WERI-Rb-1 (cell line): ENCODE data around the gene BBX.

Source experiments
- DNase-seq: peaks from one replicate; pipeline ENCODE4 v3.0.0-alpha.2; 2020
- H3K27ac ChIP-seq: fragments of 250-450 bp; sonication (Bioruptor Pico); 2 replicates; pipeline ENCODE4 v1.5.1; 2020; ENCODE audit warnings: mild to moderate bottlenecking, moderate library complexity
- H3K27me3 ChIP-seq: fragments of 250-450 bp; sonication (Bioruptor Pico); 2 replicates; pipeline ENCODE4 v1.5.1; 2021; ENCODE audit warnings: mild to moderate bottlenecking, low read depth, moderate library complexity; ENCODE audit not compliant: insufficient read depth, severe bottlenecking
- H3K36me3 ChIP-seq: fragments of 250-450 bp; sonication (Bioruptor Pico); 2 replicates; pipeline ENCODE4 v1.5.1; 2020; ENCODE audit warnings: mild to moderate bottlenecking, moderate library complexity
- H3K4me3 ChIP-seq: 2 replicates; pipeline ENCODE4 v1.5.1; 2011; ENCODE audit warnings: low read depth, mild to moderate bottlenecking, control low read depth, low read length
- H3K9me3 ChIP-seq: fragments of 250-450 bp; sonication (Bioruptor Pico); 2 replicates; pipeline ENCODE4 v1.5.1; 2021; ENCODE audit warnings: mild to moderate bottlenecking, moderate library complexity; ENCODE audit not compliant: severe bottlenecking
- CTCF ChIP-seq: IDR thresholded peaks from 2 replicates; pipeline ENCODE4 v1.5.1; 2011; ENCODE audit warnings: low read depth, mild to moderate bottlenecking, control low read depth, inconsistent platforms, low read length

The BBX gene

GRCh38 chr3:107760144-107760543, 237.4 kb downstream of the BBX start:
- Histone ChIP-seq H3K9me3 (peaks cover 3% of the 10 kb centered on the region), H3K4me3 (no peak overlapping the region), H3K36me3 (no peaks in the 10 kb centered on the region), H3K27ac (no peak overlapping the region; the same call in 1 of the 2 replicates), H3K27me3 (no peaks in the 10 kb centered on the region)
- no peak for DNase-seq
- TF ChIP-seq CTCF = no peak

DNA sequence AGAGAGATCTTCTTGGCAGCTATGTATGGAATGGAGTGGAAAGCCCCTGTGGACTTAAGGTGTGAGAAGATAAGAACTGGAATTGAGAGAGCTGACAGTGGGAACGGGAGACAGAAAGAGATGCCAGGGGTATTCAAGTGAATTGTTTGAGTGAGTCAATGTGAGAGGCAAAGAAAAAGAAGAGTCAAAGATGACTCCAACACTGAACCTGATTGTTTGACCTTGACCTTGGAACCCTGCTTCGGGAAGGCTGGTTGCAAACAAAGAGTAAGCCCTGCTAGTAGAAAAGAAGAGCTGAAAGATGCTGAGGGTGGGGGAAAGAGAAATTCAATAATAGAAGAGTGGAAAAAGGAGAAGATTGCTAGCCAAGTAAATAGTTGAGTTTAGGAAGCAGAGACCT, 238.6 kb downstream of the BBX start:
- TF ChIP-seq CTCF = no peak
- peak overlapping the region; percentile 43 for H3K27ac ChIP-seq
- DNase-seq = no peak
- H3K36me3 ChIP-seq = no peaks in the 10 kb centered on the region
- no peak overlapping the region for H3K4me3 ChIP-seq
- H3K27me3 ChIP-seq = no peaks in the 10 kb centered on the region
- H3K9me3 ChIP-seq = peaks cover 3% of the 10 kb centered on the region

DNA sequence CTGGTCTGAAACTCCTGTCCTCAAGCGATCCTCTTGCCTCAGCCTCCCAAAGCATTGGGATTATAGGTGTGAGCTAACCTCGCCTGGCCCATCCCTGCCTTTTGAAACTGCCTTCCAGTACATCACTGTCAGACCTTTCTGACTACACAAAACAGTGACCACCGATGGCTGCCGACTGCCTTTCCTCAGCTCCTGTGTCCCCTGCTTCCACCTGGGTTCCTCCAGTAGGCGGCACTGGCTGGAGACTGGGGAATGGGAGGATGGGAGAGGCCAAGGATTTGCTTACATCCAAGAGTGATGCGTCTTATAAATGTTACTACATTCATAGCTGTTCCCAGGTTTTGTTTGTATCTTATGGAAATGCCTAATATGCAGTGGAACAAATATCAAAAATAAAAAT, 242.8 kb downstream of the BBX start:
- no peak overlapping the region for H3K4me3 ChIP-seq
- no peaks in the 10 kb centered on the region for H3K36me3 ChIP-seq
- no peak for TF ChIP-seq CTCF
- no peak for DNase-seq
- no peak overlapping the region for H3K27ac ChIP-seq
- no peaks in the 10 kb centered on the region for H3K27me3 ChIP-seq
- no peaks in the 10 kb centered on the region for H3K9me3 ChIP-seq

DNA sequence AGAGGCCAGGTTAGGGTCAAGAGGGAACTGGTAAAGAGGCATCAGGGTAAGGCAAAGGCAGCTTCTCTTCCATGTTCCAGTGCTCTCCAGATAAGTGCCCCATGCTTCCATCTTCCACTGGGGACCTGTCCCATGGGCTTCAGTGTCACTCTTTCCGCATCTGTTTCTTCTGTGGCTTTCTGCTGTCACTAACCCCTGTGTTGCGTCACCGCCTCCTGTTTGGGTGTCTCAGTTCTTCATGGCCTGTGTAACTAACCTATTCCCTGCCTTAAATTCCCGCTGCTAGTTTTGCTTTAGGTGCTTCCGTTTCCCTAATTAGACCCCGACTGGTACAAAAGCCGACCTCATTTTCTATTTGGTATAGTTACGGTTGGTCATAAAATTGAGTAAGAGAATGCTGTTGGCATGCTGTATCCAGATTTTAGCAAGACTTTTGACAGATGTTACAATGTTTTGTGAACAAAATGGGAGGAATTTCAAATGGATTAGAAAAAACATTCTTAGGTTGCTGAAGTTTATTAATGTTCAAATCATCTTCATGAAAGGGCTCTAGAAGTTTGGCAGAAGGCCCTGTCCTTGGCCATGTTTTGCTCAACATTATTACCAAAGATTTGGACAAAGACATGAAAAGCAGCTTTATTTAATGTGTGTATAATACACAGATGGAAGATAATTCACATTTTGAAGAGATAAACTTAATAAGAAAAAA, 245.3 kb downstream of the BBX start:
- no peaks in the 10 kb centered on the region for H3K9me3 ChIP-seq
- no peak for DNase-seq
- TF ChIP-seq CTCF = no peak
- H3K36me3 ChIP-seq = no peaks in the 10 kb centered on the region
- no peaks in the 10 kb centered on the region for H3K27me3 ChIP-seq
- no peak overlapping the region for H3K4me3 ChIP-seq
- H3K27ac ChIP-seq = no peak overlapping the region

GRCh38 chr3:107769882-107770281, 247.1 kb downstream of the BBX start:
- Histone ChIP-seq H3K36me3 (peaks cover 4% of the 10 kb centered on the region; the same call in 1 of the 2 replicates), H3K27ac (no peak overlapping the region), H3K9me3 (no peaks in the 10 kb centered on the region), H3K4me3 (no peak overlapping the region), H3K27me3 (no peaks in the 10 kb centered on the region)
- no peak for DNase-seq
- TF ChIP-seq CTCF = no peak

DNA sequence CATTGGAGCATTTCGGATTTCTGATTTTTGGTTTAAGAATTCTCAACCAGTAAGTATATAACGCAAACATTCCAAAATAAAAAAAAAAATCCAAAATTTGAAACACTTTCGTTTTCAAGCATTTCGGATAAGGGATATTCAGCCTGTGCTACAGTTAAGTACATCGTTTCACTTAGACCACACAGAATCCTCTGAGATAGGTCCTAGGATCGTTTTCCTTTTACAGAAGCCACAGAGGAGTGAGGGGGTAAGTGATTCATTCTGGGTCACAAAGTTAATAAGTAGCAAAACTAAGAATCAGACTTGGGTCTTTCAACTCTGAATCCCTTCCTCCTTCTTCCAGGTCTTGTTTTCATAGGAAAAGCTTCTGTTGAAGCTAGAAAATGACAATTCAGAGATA, 249.3 kb downstream of the BBX start:
- no peak for TF ChIP-seq CTCF
- Histone ChIP-seq H3K4me3 (no peak overlapping the region), H3K9me3 (no peaks in the 10 kb centered on the region), H3K36me3 (peaks cover 4% of the 10 kb centered on the region; the same call in 1 of the 2 replicates), H3K27me3 (no peaks in the 10 kb centered on the region), H3K27ac (no peak overlapping the region)
- DNase-seq = no peak
